Vagina (tissue), 2 donors: ENCODE measurements around the gene VAV3.

Experiments
- CTCF ChIP-seq, 3 experiments: fragments of 450-650 bp in 2 of 3; fragments of 200-600 bp in 1 of 3; sonication (generic) in 1 of 3; IDR thresholded peaks; one replicate each; pipeline ENCODE4 v1.5.1; 2017 to 2019; ENCODE audit warnings: antibody characterized with exemption in 3 of 3, mild to moderate bottlenecking in 2 of 3, moderate library complexity in 2 of 3
- POLR2A ChIP-seq, 2 donors: fragments of 450-650 bp; IDR thresholded peaks; one replicate each; pipeline ENCODE4 v1.6.1; 2017; ENCODE audit warnings: antibody characterized with exemption in 2 of 2, mild to moderate bottlenecking in 2 of 2, moderate library complexity in 2 of 2
- POLR2AphosphoS5 ChIP-seq, 2 donors: sonication (generic); formaldehyde crosslinking; IDR thresholded peaks; one replicate each; pipeline ENCODE4 v1.9.0; 2017; ENCODE audit warnings: antibody characterized with exemption in 2 of 2, mild to moderate bottlenecking in 2 of 2, low read depth in 1 of 2; ENCODE audit not compliant: insufficient read depth in 1 of 2

GRCh38 chr1:107804134-107804533 is 160.8 kb downstream of the VAV3 start:
- TF ChIP-seq CTCF (IDR thresholded peaks at IDR 0.05) (no peak), POLR2A (IDR thresholded peaks at IDR 0.05) (no peak), POLR2AphosphoS5 (IDR thresholded peaks at IDR 0.05; ENCODE audit: insufficient read depth in 1 of 2, low read depth in 1 of 2) (no peak)
